22Rv1 (cell line): Measurements from ENCODE around the gene SND1.

Experiments used
- ZFX ChIP-seq: fragments of 450-650 bp; IDR thresholded peaks from 2 replicates; pipeline ENCODE4 v1.6.1; 2017; ENCODE audit warnings: antibody characterized with exemption, borderline replicate concordance
- TF ChIP-seq, protein P1 (sequence below): fragments of 450-650 bp; IDR thresholded peaks from 2 replicates; pipeline ENCODE4 v1.5.1; 2017; ENCODE audit warnings: mild to moderate bottlenecking

- TF ChIP-seq, protein P1, sequence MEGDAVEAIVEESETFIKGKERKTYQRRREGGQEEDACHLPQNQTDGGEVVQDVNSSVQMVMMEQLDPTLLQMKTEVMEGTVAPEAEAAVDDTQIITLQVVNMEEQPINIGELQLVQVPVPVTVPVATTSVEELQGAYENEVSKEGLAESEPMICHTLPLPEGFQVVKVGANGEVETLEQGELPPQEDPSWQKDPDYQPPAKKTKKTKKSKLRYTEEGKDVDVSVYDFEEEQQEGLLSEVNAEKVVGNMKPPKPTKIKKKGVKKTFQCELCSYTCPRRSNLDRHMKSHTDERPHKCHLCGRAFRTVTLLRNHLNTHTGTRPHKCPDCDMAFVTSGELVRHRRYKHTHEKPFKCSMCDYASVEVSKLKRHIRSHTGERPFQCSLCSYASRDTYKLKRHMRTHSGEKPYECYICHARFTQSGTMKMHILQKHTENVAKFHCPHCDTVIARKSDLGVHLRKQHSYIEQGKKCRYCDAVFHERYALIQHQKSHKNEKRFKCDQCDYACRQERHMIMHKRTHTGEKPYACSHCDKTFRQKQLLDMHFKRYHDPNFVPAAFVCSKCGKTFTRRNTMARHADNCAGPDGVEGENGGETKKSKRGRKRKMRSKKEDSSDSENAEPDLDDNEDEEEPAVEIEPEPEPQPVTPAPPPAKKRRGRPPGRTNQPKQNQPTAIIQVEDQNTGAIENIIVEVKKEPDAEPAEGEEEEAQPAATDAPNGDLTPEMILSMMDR: no peak
- TF ChIP-seq ZFX: no peak
Observed at GRCh38 chr7:127810113-127810512, 158.1 kb downstream of the SND1 start.
